PC-9 (cell line): Measurements from ENCODE around the gene CHKA.

Source experiments
- CTCF ChIP-seq: fragments of 200-600 bp; sonication (generic); conservative IDR thresholded peaks from 2 replicates; pipeline ENCODE4 v1.6.1; 2017; ENCODE audit warnings: mixed run types, antibody characterized with exemption, mild to moderate bottlenecking, moderate library complexity
- EZH2 ChIP-seq: fragments of 200-600 bp; sonication (generic); IDR thresholded peaks from 2 replicates; pipeline ENCODE4 v1.8.0; 2017; ENCODE audit warnings: antibody characterized with exemption, low read depth

GRCh38 chr11:68117853-68118470 lies 3.2 kb downstream of the CHKA start:
- TF ChIP-seq CTCF (no peak), EZH2 (no peak)
